A549 (cell line): ENCODE results near the gene HOXC11. TPM values are rescaled to one million over a fixed set of nuclear protein-coding genes. Genes with fewer than 3 reads are reported as not detected.

Experiments used
- ATAC-seq, 2 experiments: fragments of 200-7000 bp in 1 of 2; fragments of >200 bp in 1 of 2; cut with Nextera tagmentation in 1 of 2; cut with Tn5 transposase in 1 of 2; 3 replicates each; pipeline versions ENCODE4 v1.8.0 to v1.9.1; 2018 to 2020; ENCODE audit warnings: mild to moderate bottlenecking in 1 of 2, moderate library complexity in 1 of 2
- CTCF ChIA-PET: fragments of 300-600 bp; sonication (Branson Sonifier 250); formaldehyde crosslinking; extraction: SDS; loops from one replicate; lab custom pipeline; 2021; ENCODE audit warnings: antibody characterized with exemption, inconsistent platforms; lab: Yijun Ruan, JAX
- POLR2A ChIA-PET: fragments of 350-600 bp; formaldehyde crosslinking; extraction: SDS; loops from one replicate; lab custom pipeline; 2021; ENCODE audit warnings: antibody characterized with exemption, inconsistent platforms; lab: Yijun Ruan, JAX
- DNase-seq, 2 experiments: peaks; one replicate each; pipeline versions ENCODE4 v3.0.0 to v3.0.0-alpha.2; 2011 to 2016; ENCODE audit warnings: low read depth in 1 of 2, low spot score in 1 of 2
- FAIRE-seq: peaks from 2 replicates; lab custom pipeline; 2011; peaks lifted over from hg19 to GRCh38; lab: Jason Lieb, UNC
- H3K27ac ChIP-seq, 2 experiments: fragments of >200 bp; sonication (Bioruptor Twin); formaldehyde crosslinking; 3 replicates each; pipeline ENCODE4 v1.5.1; 2016 to 2017
- H3K4me1 ChIP-seq: fragments of >200 bp; sonication (Bioruptor Twin); formaldehyde crosslinking; 3 replicates; pipeline ENCODE4 v1.6.1; 2016
- H3K4me2 ChIP-seq: fragments of >200 bp; sonication (Bioruptor Twin); formaldehyde crosslinking; 3 replicates; pipeline ENCODE4 v1.6.1; 2016
- H3K4me3 ChIP-seq: fragments of >200 bp; sonication (Bioruptor Twin); formaldehyde crosslinking; 3 replicates; pipeline ENCODE4 v1.5.1; 2016
- H3K9me3 ChIP-seq: fragments of >200 bp; sonication (Bioruptor Twin); formaldehyde crosslinking; 3 replicates; pipeline ENCODE4 v1.6.1; 2016
- BHLHE40 ChIP-seq: IDR thresholded peaks from 2 replicates; pipeline ENCODE4 v1.6.1; 2012; ENCODE audit warnings: low read depth, low read length, inconsistent platforms
- CHD4 ChIP-seq: fragments of 200-600 bp; sonication (generic); IDR thresholded peaks from 2 replicates; pipeline ENCODE4 v1.6.1; 2016; ENCODE audit warnings: antibody characterized with exemption, mild to moderate bottlenecking, borderline replicate concordance
- EP300 ChIP-seq, 2 experiments: fragments of >200 bp; sonication (Bioruptor Twin); formaldehyde crosslinking; IDR thresholded peaks; 2 replicates in 1 of 2; 3 replicates in 1 of 2; pipeline ENCODE4 v1.6.1; 2016 to 2017
- ESRRA ChIP-seq: fragments of 150-350 bp; IDR thresholded peaks from 2 replicates; pipeline ENCODE4 v1.6.1; 2014; ENCODE audit warnings: mild to moderate bottlenecking, low read length, borderline replicate concordance
- FOSL2 ChIP-seq, 2 experiments: fragments of 450-650 bp in 1 of 2; fragments of >200 bp in 1 of 2; sonication (Bioruptor Twin) in 1 of 2; formaldehyde crosslinking; IDR thresholded peaks; 2 replicates each; pipeline versions ENCODE4 v1.5.0 to v1.6.1; 2016 to 2020; ENCODE audit warnings: mild to moderate bottlenecking in 1 of 2, moderate library complexity in 1 of 2
- HOXA7 ChIP-seq: fragments of 250-450 bp; sonication (Bioruptor Pico); IDR thresholded peaks from 2 replicates; pipeline ENCODE4 v1.5.0; 2020; ENCODE audit warnings: mild to moderate bottlenecking, moderate library complexity
- JUNB ChIP-seq: fragments of >200 bp; sonication (Bioruptor Twin); formaldehyde crosslinking; IDR thresholded peaks from 2 replicates; pipeline ENCODE4 v1.6.1; 2016
- KDM1A ChIP-seq: fragments of 200-600 bp; sonication (generic); IDR thresholded peaks from 2 replicates; pipeline ENCODE4 v1.6.1; 2016; ENCODE audit warnings: low read depth, mild to moderate bottlenecking
- KDM5A ChIP-seq: fragments of 200-600 bp; sonication (generic); IDR thresholded peaks from 2 replicates; pipeline ENCODE4 v1.6.1; 2016; ENCODE audit warnings: antibody characterized with exemption, mild to moderate bottlenecking
- NPAS2 ChIP-seq: fragments of 250-450 bp; sonication (Bioruptor Pico); IDR thresholded peaks from 2 replicates; pipeline ENCODE4 v1.8.0; 2022; ENCODE audit warnings: mild to moderate bottlenecking, moderate library complexity, borderline replicate concordance
- PBX3 ChIP-seq: IDR thresholded peaks from 2 replicates; pipeline ENCODE4 v1.6.1; 2012
- POLR2A ChIP-seq: IDR thresholded peaks from 2 replicates; pipeline ENCODE4 v1.6.1; 2012; ENCODE audit warnings: mild to moderate bottlenecking, low read length
- POLR2AphosphoS2 ChIP-seq: conservative IDR thresholded peaks from 2 replicates; pipeline ENCODE4 v1.6.1; 2012; ENCODE audit warnings: low read length, improper control_type of control experiment, inconsistent platforms
- USF2 ChIP-seq: fragments of 450-650 bp; IDR thresholded peaks from 2 replicates; pipeline ENCODE4 v1.6.1; 2014; ENCODE audit warnings: antibody characterized with exemption
- ZC3H11A ChIP-seq: fragments of 450-650 bp; IDR thresholded peaks from 2 replicates; pipeline ENCODE4 v1.6.1; 2014; ENCODE audit warnings: antibody characterized with exemption, mild to moderate bottlenecking
- ZFP36 ChIP-seq: fragments of 450-650 bp; IDR thresholded peaks from 2 replicates; pipeline ENCODE4 v1.6.1; 2014; ENCODE audit warnings: borderline replicate concordance; ENCODE audit not compliant: partially characterized antibody
- ZSCAN20 ChIP-seq: fragments of 250-450 bp; sonication (Bioruptor Pico); IDR thresholded peaks from 2 replicates; pipeline ENCODE4 v1.8.0; 2022; ENCODE audit warnings: mild to moderate bottlenecking, moderate library complexity
- WGBS: methylation state at CpG from one replicate; pipeline ENCODE4 v1.1.6; 2017; ENCODE audit errors: missing lambda C conversion rate; 5-methylcytosine and 5-hydroxymethylcytosine counted together
- polyA plus RNA-seq, 4 experiments: library from polyadenylated mRNA; depleted of rRNA in 3 of 4; stranded (reverse); fragments of >200 nt; fragmentation: RNase III in 1 of 4; extraction: RNeasy Plus Mini Kit Qiagen cat#74134 plus additional on column Dnase treatment in 1 of 4; gene quantifications; 2 replicates in 3 of 4; 3 replicates in 1 of 4; pipeline ENCODE4 v1.2.3, GENCODE V29; 2011 to 2017
- TF ChIP-seq, protein P1 (sequence below): fragments of 200-600 bp; sonication (generic); IDR thresholded peaks from 2 replicates; pipeline ENCODE4 v1.6.1; 2016; ENCODE audit warnings: antibody characterized with exemption, mild to moderate bottlenecking, moderate library complexity
- TF ChIP-seq, protein P2 (sequence below): fragments of >200 bp; sonication (Bioruptor Twin); formaldehyde crosslinking; IDR thresholded peaks from 2 replicates; pipeline ENCODE4 v1.6.1; 2016
- TF ChIP-seq, protein P3 (sequence below): fragments of 250-450 bp; sonication (Bioruptor Pico); IDR thresholded peaks from 2 replicates; pipeline ENCODE4 v1.5.0; 2021; ENCODE audit warnings: mild to moderate bottlenecking, moderate library complexity, borderline replicate concordance
- TF ChIP-seq, protein P4 (sequence below): IDR thresholded peaks from 2 replicates; pipeline ENCODE4 v1.6.1; 2012
- TF ChIP-seq, protein P5 (sequence below): fragments of 150-350 bp; IDR thresholded peaks from 2 replicates; pipeline ENCODE4 v1.6.1; 2014; ENCODE audit warnings: low read depth, mild to moderate bottlenecking, low read length

The HOXC11 gene
- polyA plus RNA-seq, 2 of the 4 experiments (the other 2 are of a cell fraction), result 0.45 to 0.58 TPM

DNA sequence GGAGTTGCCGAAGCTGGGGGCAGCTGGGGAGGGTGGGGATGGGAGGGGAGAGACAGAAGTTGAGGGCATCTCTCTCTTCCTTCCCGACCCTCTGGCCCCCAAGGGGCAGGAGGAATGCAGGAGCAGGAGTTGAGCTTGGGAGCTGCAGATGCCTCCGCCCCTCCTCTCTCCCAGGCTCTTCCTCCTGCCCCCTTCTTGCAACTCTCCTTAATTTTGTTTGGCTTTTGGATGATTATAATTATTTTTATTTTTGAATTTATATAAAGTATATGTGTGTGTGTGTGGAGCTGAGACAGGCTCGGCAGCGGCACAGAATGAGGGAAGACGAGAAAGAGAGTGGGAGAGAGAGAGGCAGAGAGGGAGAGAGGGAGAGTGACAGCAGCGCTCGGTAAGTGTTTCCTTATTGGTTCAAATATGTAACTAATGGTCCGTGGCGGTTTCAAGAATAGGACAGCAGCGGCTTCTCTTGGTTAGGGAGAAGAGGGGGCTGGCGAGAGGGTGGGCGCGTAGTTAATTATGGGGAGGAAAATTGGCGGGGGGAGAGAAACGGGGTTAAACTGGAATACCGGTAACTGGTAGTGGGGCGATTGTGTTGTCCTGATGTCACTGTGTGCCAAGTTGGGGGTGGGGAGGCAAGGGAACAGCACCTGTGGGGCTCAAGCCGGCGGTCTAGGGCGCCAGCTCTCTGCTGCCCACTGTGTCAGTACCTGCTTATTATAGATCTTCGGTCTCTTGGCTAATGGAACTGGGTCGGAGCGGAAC lies 44.3 kb downstream of the HOXC11 start:
- DNase-seq, result peak; percentile 80 to 83
- H3K4me3 ChIP-seq, result peak overlapping the region; percentile 61
- no peak for FAIRE-seq
- H3K9me3 ChIP-seq, result no peaks in the 10 kb centered on the region
- ATAC-seq, result peak; percentile 66 to 73
- CTCF ChIA-PET, result interaction anchor here (0.7 to 28.7 kb wide), 16 partner anchors 9 to 343 kb away, joined by 3 to 1074 read pairs (median 5); partner anchors contain the start of genes HOXC5, HOXC8, HOXC9 and SMUG1
- peak overlapping the region; percentile 96 to 99 for H3K27ac ChIP-seq
- H3K4me2 ChIP-seq, result peak overlapping the region; percentile 96
- H3K4me1 ChIP-seq, result peaks cover 56% of the 10 kb centered on the region
- TF ChIP-seq POLR2A (0 out of 2 replicates have a peak, but pooled peaks have one; percentile 17), KDM5A (no peak)
- TF ChIP-seq, all 56 proteins: peak for 1
- 1% methylated on average over 24 of the region's 24 CpGs for WGBS
- POLR2A ChIA-PET, result interaction anchor here (0.6 to 2.5 kb wide), 23 partner anchors 9 to 263 kb away, joined by 3 to 40 read pairs (median 5); partner anchors contain the start of genes CBX5, HNRNPA1, HOXC4 and HOXC5

GRCh38 chr12:54017878-54018467 lies 45.0 kb downstream of the HOXC11 start:
- Histone ChIP-seq H3K4me1 (peaks cover 48% of the 10 kb centered on the region), H3K4me3 (peak overlapping the region; percentile 61), H3K4me2 (peak overlapping the region; percentile 96), H3K27ac (peak overlapping the region; percentile 96 to 99), H3K9me3 (no peaks in the 10 kb centered on the region)
- 9% methylated on average over 4 of the region's 34 CpGs for WGBS
- ATAC-seq, result peak; percentile 70 to 79
- ChIA-PET POLR2A (interaction anchor here (0.6 to 2.5 kb wide), 21 partner anchors 9 to 262 kb away, joined by 3 to 40 read pairs (median 5); partner anchors contain the start of genes CBX5, HNRNPA1, HOXC4 and HOXC5), CTCF (interaction anchor here (0.7 to 28.7 kb wide), 11 partner anchors 9 to 342 kb away, joined by 3 to 1074 read pairs (median 7); partner anchors contain the start of genes HOXC5, HOXC8 and SMUG1)
- peak; percentile 92 to 93 for DNase-seq
- no peak for FAIRE-seq
- no peak for TF ChIP-seq ESRRA
- TF ChIP-seq ZFP36, result no peak
- TF ChIP-seq POLR2A, result peak; percentile 40
- TF ChIP-seq, protein P1, sequence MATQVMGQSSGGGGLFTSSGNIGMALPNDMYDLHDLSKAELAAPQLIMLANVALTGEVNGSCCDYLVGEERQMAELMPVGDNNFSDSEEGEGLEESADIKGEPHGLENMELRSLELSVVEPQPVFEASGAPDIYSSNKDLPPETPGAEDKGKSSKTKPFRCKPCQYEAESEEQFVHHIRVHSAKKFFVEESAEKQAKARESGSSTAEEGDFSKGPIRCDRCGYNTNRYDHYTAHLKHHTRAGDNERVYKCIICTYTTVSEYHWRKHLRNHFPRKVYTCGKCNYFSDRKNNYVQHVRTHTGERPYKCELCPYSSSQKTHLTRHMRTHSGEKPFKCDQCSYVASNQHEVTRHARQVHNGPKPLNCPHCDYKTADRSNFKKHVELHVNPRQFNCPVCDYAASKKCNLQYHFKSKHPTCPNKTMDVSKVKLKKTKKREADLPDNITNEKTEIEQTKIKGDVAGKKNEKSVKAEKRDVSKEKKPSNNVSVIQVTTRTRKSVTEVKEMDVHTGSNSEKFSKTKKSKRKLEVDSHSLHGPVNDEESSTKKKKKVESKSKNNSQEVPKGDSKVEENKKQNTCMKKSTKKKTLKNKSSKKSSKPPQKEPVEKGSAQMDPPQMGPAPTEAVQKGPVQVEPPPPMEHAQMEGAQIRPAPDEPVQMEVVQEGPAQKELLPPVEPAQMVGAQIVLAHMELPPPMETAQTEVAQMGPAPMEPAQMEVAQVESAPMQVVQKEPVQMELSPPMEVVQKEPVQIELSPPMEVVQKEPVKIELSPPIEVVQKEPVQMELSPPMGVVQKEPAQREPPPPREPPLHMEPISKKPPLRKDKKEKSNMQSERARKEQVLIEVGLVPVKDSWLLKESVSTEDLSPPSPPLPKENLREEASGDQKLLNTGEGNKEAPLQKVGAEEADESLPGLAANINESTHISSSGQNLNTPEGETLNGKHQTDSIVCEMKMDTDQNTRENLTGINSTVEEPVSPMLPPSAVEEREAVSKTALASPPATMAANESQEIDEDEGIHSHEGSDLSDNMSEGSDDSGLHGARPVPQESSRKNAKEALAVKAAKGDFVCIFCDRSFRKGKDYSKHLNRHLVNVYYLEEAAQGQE, result no peak
- no peak for TF ChIP-seq KDM5A
- TF ChIP-seq, protein P2, sequence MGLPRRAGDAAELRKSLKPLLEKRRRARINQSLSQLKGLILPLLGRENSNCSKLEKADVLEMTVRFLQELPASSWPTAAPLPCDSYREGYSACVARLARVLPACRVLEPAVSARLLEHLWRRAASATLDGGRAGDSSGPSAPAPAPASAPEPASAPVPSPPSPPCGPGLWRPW, result no peak
- TF ChIP-seq JUNB, result no peak
- TF ChIP-seq BHLHE40, result no peak
- TF ChIP-seq ZC3H11A, result no peak
- no peak for TF ChIP-seq FOSL2 (IDR thresholded peaks at IDR 0.05)
- TF ChIP-seq FOSL2 (CRISPR knock-in tag; IDR thresholded peaks at IDR 0.05), result peak; percentile 4; the same call in 1 of the 2 replicates
- no peak for TF ChIP-seq KDM1A
- TF ChIP-seq ZSCAN20 (CRISPR knock-in tag), result no peak
- TF ChIP-seq USF2, result no peak
- TF ChIP-seq, protein P3, sequence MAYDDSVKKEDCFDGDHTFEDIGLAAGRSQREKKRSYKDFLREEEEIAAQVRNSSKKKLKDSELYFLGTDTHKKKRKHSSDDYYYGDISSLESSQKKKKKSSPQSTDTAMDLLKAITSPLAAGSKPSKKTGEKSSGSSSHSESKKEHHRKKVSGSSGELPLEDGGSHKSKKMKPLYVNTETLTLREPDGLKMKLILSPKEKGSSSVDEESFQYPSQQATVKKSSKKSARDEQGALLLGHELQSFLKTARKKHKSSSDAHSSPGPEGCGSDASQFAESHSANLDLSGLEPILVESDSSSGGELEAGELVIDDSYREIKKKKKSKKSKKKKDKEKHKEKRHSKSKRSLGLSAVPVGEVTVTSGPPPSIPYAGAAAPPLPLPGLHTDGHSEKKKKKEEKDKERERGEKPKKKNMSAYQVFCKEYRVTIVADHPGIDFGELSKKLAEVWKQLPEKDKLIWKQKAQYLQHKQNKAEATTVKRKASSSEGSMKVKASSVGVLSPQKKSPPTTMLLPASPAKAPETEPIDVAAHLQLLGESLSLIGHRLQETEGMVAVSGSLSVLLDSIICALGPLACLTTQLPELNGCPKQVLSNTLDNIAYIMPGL (CRISPR knock-in tag), result peak; percentile 78; the same call in 1 of the 2 replicates
- no peak for TF ChIP-seq CHD4
- TF ChIP-seq POLR2AphosphoS2, result no peak
- TF ChIP-seq, protein P4, sequence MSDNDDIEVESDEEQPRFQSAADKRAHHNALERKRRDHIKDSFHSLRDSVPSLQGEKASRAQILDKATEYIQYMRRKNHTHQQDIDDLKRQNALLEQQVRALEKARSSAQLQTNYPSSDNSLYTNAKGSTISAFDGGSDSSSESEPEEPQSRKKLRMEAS, result peak; percentile 25; the same call in 1 of the 2 replicates
- TF ChIP-seq NPAS2, result no peak
- TF ChIP-seq, protein P5, sequence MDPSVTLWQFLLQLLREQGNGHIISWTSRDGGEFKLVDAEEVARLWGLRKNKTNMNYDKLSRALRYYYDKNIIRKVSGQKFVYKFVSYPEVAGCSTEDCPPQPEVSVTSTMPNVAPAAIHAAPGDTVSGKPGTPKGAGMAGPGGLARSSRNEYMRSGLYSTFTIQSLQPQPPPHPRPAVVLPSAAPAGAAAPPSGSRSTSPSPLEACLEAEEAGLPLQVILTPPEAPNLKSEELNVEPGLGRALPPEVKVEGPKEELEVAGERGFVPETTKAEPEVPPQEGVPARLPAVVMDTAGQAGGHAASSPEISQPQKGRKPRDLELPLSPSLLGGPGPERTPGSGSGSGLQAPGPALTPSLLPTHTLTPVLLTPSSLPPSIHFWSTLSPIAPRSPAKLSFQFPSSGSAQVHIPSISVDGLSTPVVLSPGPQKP, result no peak
- no peak for TF ChIP-seq HOXA7
- no peak for TF ChIP-seq PBX3
- no peak for TF ChIP-seq EP300 (IDR thresholded peaks at IDR 0.05)
